GM20431 (cell line): Measurements from ENCODE around the gene CAAP1.
"Not testable (repeated sequence)": the region's sequence is repeated elsewhere in the genome, so short reads cannot be mapped to it uniquely, and the experiment has no call there.

Experiments used
- in situ Hi-C: fragments of 300-500 bp; cut with MseI, MboI; formaldehyde crosslinking; loops from one replicate; pipeline ENCODE4 v1.15.0; 2020; ENCODE audit warnings: low sequenced_read_pairs; ENCODE audit not compliant: unreplicated experiment

The CAAP1 gene

GRCh38 chr9:26856413-26857032 is 36.1 kb downstream of the CAAP1 start:
- in situ Hi-C loops: loop anchor here (25.0 kb wide), 1 partner anchor 119 kb away; no protein-coding TSS in a partner anchor

- in situ Hi-C loops: loop anchor here (25.0 kb wide), 1 partner anchor 114 kb away; no protein-coding TSS in a partner anchor
These were observed 41.6 kb downstream of the CAAP1 start for GRCh38 chr9:26850995-26851394.

GRCh38 chr9:26833792-26834191 is 58.8 kb downstream of the CAAP1 start:
- in situ Hi-C loops: no loop called here

GRCh38 chr9:26828391-26828955 is 64.1 kb downstream of the CAAP1 start:
- in situ Hi-C loops: not testable (repeated sequence)

GRCh38 chr9:26814799-26815198 is 77.8 kb downstream of the CAAP1 start:
- in situ Hi-C loops: no loop called here

GRCh38 chr9:26813247-26813646 is 79.4 kb downstream of the CAAP1 start:
- in situ Hi-C loops: no loop called here

- in situ Hi-C loops: no loop called here
These were observed 80.4 kb downstream of the CAAP1 start for GRCh38 chr9:26812217-26812616.

- in situ Hi-C loops: no loop called here
These were observed 81.5 kb downstream of the CAAP1 start for GRCh38 chr9:26811106-26811505.

GRCh38 chr9:26809795-26810194 is 82.8 kb downstream of the CAAP1 start:
- in situ Hi-C loops: no loop called here

GRCh38 chr9:26807161-26807560 is 85.4 kb downstream of the CAAP1 start:
- in situ Hi-C loops: no loop called here

GRCh38 chr9:26802921-26803320 is 89.7 kb downstream of the CAAP1 start:
- in situ Hi-C loops: no loop called here

GRCh38 chr9:26801772-26802171 is 90.8 kb downstream of the CAAP1 start:
- in situ Hi-C loops: no loop called here

- in situ Hi-C loops: no loop called here
These were observed 92.3 kb downstream of the CAAP1 start for GRCh38 chr9:26800322-26800721.

- in situ Hi-C loops: no loop called here
These were observed 101.3 kb downstream of the CAAP1 start for GRCh38 chr9:26791274-26791673.
